HepG2 (cell line): ENCODE data around the gene IL17RC. TPM values are rescaled to one million over a fixed set of nuclear protein-coding genes. Genes with fewer than 3 reads are reported as not detected.

Experiments used
- ATAC-seq: fragments of 200-7000 bp; cut with Tn5 transposase; 3 replicates; pipeline ENCODE4 v1.9.1; 2020; ENCODE audit warnings: mild to moderate bottlenecking, moderate library complexity
- BruUV-seq: library from RNA; stranded (reverse); fragments of 400-500 nt; replicated peaks from 2 replicates; lab custom pipeline; 2021; lab: Mats Ljungman, UMichigan
- CTCF ChIA-PET: fragments of 300-600 bp; formaldehyde crosslinking; extraction: SDS; loops from one replicate; lab custom pipeline; 2021; ENCODE audit warnings: low total read pairs, inconsistent platforms, low intra/inter-chr PET ratio; lab: Yijun Ruan, JAX
- POLR2A ChIA-PET: fragments of 350-600 bp; sonication (Branson Sonifier 250); formaldehyde crosslinking; loops from one replicate; lab custom pipeline; 2020; ENCODE audit warnings: antibody characterized with exemption, inconsistent platforms; lab: Yijun Ruan, JAX
- DNase-seq: peaks from one replicate; pipeline ENCODE4 v3.0.0-alpha.2; 2015; ENCODE audit warnings: low spot score
- FAIRE-seq: peaks from 3 replicates; lab custom pipeline; 2011; peaks lifted over from hg19 to GRCh38; lab: Jason Lieb, UNC
- H2AFZ ChIP-seq: one replicate; pipeline ENCODE4 v1.6.1; 2011; ENCODE audit warnings: low read length, inconsistent platforms
- H3K27ac ChIP-seq: fragments of 300-600 bp; 3 replicates; pipeline ENCODE4 v1.8.0; 2011; ENCODE audit warnings: mixed run types, mild to moderate bottlenecking, mixed read lengths, low read length, inconsistent platforms; ENCODE audit not compliant: insufficient read depth; ENCODE audit errors: extremely low read length
- H3K27me3 ChIP-seq, 2 experiments: fragments of 200-600 bp in 1 of 2; 2 replicates in 1 of 2; 3 replicates in 1 of 2; pipeline versions ENCODE4 v1.6.0 to v1.8.0; 2011; ENCODE audit warnings: low read length in 2 of 2, mild to moderate bottlenecking in 2 of 2, moderate library complexity in 2 of 2, inconsistent platforms in 1 of 2; ENCODE audit not compliant: insufficient read depth in 2 of 2, control insufficient read depth in 1 of 2
- H3K36me3 ChIP-seq, 2 experiments: fragments of 200-600 bp in 1 of 2; replicated peaks in 1 of 2; 2 replicates in 1 of 2; 3 replicates in 1 of 2; pipeline versions ENCODE4 v1.5.1 to v1.8.0; 2011; ENCODE audit warnings: low read length in 2 of 2, inconsistent platforms in 1 of 2; ENCODE audit not compliant: insufficient read depth in 2 of 2, control insufficient read depth in 1 of 2
- H3K4me1 ChIP-seq: 2 replicates; pipeline ENCODE4 v1.5.1; 2012; ENCODE audit warnings: low read length, inconsistent platforms; ENCODE audit not compliant: insufficient read depth
- H3K4me2 ChIP-seq: 2 replicates; pipeline ENCODE4 v1.6.0; 2011; ENCODE audit warnings: low read depth, low read length, inconsistent platforms
- H3K4me3 ChIP-seq, 3 experiments: fragments of 200-600 bp in 1 of 3; sonication (generic), shearing (Covaris generic) in 1 of 3; replicated peaks in 1 of 3; 2 replicates each; pipeline ENCODE4 v1.5.1; 2011 to 2016; ENCODE audit warnings: low read length in 3 of 3, inconsistent platforms in 2 of 3, low read depth in 2 of 3, mild to moderate bottlenecking in 2 of 3, control low read depth in 1 of 3, mixed read lengths in 1 of 3; ENCODE audit not compliant: insufficient read depth in 1 of 3
- H3K79me2 ChIP-seq: one replicate; pipeline ENCODE4 v1.6.1; 2011; ENCODE audit warnings: low read length, inconsistent platforms; ENCODE audit not compliant: insufficient read depth
- H3K9ac ChIP-seq: 2 replicates; pipeline ENCODE4 v1.6.0; 2011; ENCODE audit warnings: mild to moderate bottlenecking, low read depth, low read length, inconsistent platforms; ENCODE audit not compliant: insufficient read depth
- H3K9me3 ChIP-seq: 2 replicates; pipeline ENCODE4 v1.5.1; 2012; ENCODE audit warnings: mild to moderate bottlenecking, low read length
- H4K20me1 ChIP-seq: 2 replicates; pipeline ENCODE4 v1.6.0; 2011; ENCODE audit warnings: inconsistent platforms, mild to moderate bottlenecking, low read length, moderate library complexity; ENCODE audit not compliant: insufficient read depth
- ATF1 ChIP-seq: IDR thresholded peaks from 2 replicates; pipeline ENCODE4 v1.6.1; 2016; ENCODE audit warnings: mild to moderate bottlenecking, control low read depth
- CBX1 ChIP-seq: IDR thresholded peaks from one replicate; pipeline ENCODE4 v1.6.1; 2016; ENCODE audit warnings: antibody characterized with exemption, low read depth
- ELF1 ChIP-seq: sonication (generic); formaldehyde crosslinking; IDR thresholded peaks from 2 replicates; pipeline ENCODE4 v1.4.0; 2020; ENCODE audit warnings: missing genetic modification reagents
- HNF4A ChIP-seq: sonication (generic); formaldehyde crosslinking; IDR thresholded peaks from 2 replicates; pipeline ENCODE4 v1.4.0; 2020; ENCODE audit warnings: missing genetic modification reagents
- KDM5A ChIP-seq: fragments of 200-600 bp; sonication (generic); IDR thresholded peaks from 2 replicates; pipeline ENCODE4 v1.7.0; 2018; ENCODE audit warnings: antibody characterized with exemption, mild to moderate bottlenecking, low read length, borderline replicate concordance
- KMT2B ChIP-seq: IDR thresholded peaks from 2 replicates; pipeline ENCODE4 v1.6.1; 2016; ENCODE audit warnings: missing genetic modification reagents, missing compliant biosample characterization
- PREB ChIP-seq: sonication (generic); formaldehyde crosslinking; IDR thresholded peaks from 2 replicates; pipeline ENCODE4 v1.4.0; 2020; ENCODE audit warnings: missing genetic modification reagents
- RFXANK ChIP-seq: IDR thresholded peaks from 2 replicates; pipeline ENCODE4 v1.6.1; 2016
- STAT5B ChIP-seq: sonication (generic); formaldehyde crosslinking; IDR thresholded peaks from 2 replicates; pipeline ENCODE4 v1.4.0; 2020; ENCODE audit warnings: missing genetic modification reagents
- TBP ChIP-seq: sonication (generic); formaldehyde crosslinking; IDR thresholded peaks from 2 replicates; pipeline ENCODE4 v1.5.0; 2020; ENCODE audit warnings: missing genetic modification reagents
- TEAD2 ChIP-seq: sonication (generic); formaldehyde crosslinking; IDR thresholded peaks from 2 replicates; pipeline ENCODE4 v1.9.0; 2021; ENCODE audit warnings: missing genetic modification reagents
- YY1 ChIP-seq: IDR thresholded peaks from 2 replicates; pipeline ENCODE4 v1.6.1; 2011; ENCODE audit warnings: low read length, low read depth, moderate library complexity, mild to moderate bottlenecking; ENCODE audit not compliant: insufficient read depth, insufficient replicate concordance
- ZFP90 ChIP-seq: sonication (generic); formaldehyde crosslinking; IDR thresholded peaks from 2 replicates; pipeline ENCODE4 v1.8.0; 2022; ENCODE audit warnings: missing genetic modification reagents, mild to moderate bottlenecking, inconsistent platforms, borderline replicate concordance
- ZNF20 ChIP-seq: sonication (generic); formaldehyde crosslinking; IDR thresholded peaks from 2 replicates; pipeline ENCODE4 v1.4.0; 2020; ENCODE audit warnings: mild to moderate bottlenecking, moderate library complexity, missing genetic modification reagents
- ZNF674 ChIP-seq: sonication (generic); formaldehyde crosslinking; IDR thresholded peaks from 2 replicates; pipeline ENCODE4 v1.5.0; 2020; ENCODE audit warnings: low read depth, mild to moderate bottlenecking, missing genetic modification reagents
- ZNF709 ChIP-seq: sonication (generic); formaldehyde crosslinking; IDR thresholded peaks from 2 replicates; pipeline ENCODE4 v1.5.0; 2020; ENCODE audit warnings: mild to moderate bottlenecking, missing genetic modification reagents
- ZNF788 ChIP-seq: sonication (generic); formaldehyde crosslinking; IDR thresholded peaks from 2 replicates; pipeline ENCODE4 v1.5.0; 2020; ENCODE audit warnings: mild to moderate bottlenecking, missing genetic modification reagents, borderline replicate concordance
- WGBS: methylation state at CpG from one replicate; pipeline ENCODE4 v1.1.6; 2017; ENCODE audit warnings: low lambda C conversion rate; 5-methylcytosine and 5-hydroxymethylcytosine counted together
- in situ Hi-C: cut with HindIII; loops from 2 replicates; pipeline ENCODE4 v1.10.0; 2017; ENCODE audit warnings: low pct_unique_long_range_greater_than_20kb; ENCODE audit not compliant: extremely low pct_ligation_motif_present
- intact Hi-C: fragments of 100-400 bp; cut with micrococcal nuclease; formaldehyde crosslinking; loops from one replicate; pipeline ENCODE4 v1.10.0; 2022; ENCODE audit not compliant: unreplicated experiment
- polyA plus RNA-seq, 8 experiments: library from polyadenylated mRNA; depleted of rRNA in 3 of 8; stranded (reverse) in 7 of 8; unstranded in 1 of 8; fragments of >200 nt; fragmentation: Illumina TruSeq in 4 of 8; extraction: Trizol in 4 of 8; gene quantifications; 2 replicates each; pipeline versions ENCODE4 v1.2.1 to v1.2.3, GENCODE V29; 2011 to 2016; ENCODE audit warnings: low read depth in 4 of 8, missing spikeins in 1 of 8, mixed read lengths in 1 of 8; ENCODE audit not compliant: insufficient read depth in 1 of 8
- total RNA-seq, 5 experiments: library from RNA; depleted of rRNA; stranded (reverse); fragments of >200 nt; fragmentation: Illumina TruSeq; extraction: Trizol; gene quantifications; 2 replicates each; pipeline ENCODE4 v1.2.3, GENCODE V29; 2016; ENCODE audit warnings: low read depth in 1 of 5
- TF ChIP-seq, protein P1 (sequence below): sonication (generic); formaldehyde crosslinking; IDR thresholded peaks from 2 replicates; pipeline ENCODE4 v1.5.0; 2020; ENCODE audit warnings: missing genetic modification reagents
- TF ChIP-seq, protein P2 (sequence below): sonication (generic); formaldehyde crosslinking; IDR thresholded peaks from 2 replicates; pipeline ENCODE4 v1.5.0; 2020; ENCODE audit warnings: missing genetic modification reagents
- TF ChIP-seq, protein P3 (sequence below): sonication (generic); formaldehyde crosslinking; IDR thresholded peaks from 2 replicates; pipeline ENCODE4 v1.5.1; 2020; ENCODE audit warnings: missing genetic modification reagents, mild to moderate bottlenecking, borderline replicate concordance
- TF ChIP-seq, protein P4 (sequence below): sonication (generic); formaldehyde crosslinking; IDR thresholded peaks from 2 replicates; pipeline ENCODE4 v1.4.0; 2020; ENCODE audit warnings: missing genetic modification reagents, borderline replicate concordance

IL17RC gene
- total and polyA plus RNA-seq, 2 of the 13 experiments (the other 11 are each of a cell fraction or from before 2014, with no cell fraction given) = 20.7 to 24.0 TPM

- 0% methylated on average over 12 of the region's 12 CpGs for WGBS
- FAIRE-seq (no peak), DNase-seq (no peak), ATAC-seq (no peak)
- Histone ChIP-seq H3K4me3 (peak overlapping the region; percentile 85 to 99 (median 98)), H3K9me3 (no peaks in the 10 kb centered on the region), H3K9ac (peak overlapping the region; percentile 98), H3K4me1 (peaks cover 57% of the 10 kb centered on the region), H3K27ac (peak overlapping the region; percentile 92), H4K20me1 (no peaks in the 10 kb centered on the region), H3K36me3 (peaks cover 3 to 9% of the 10 kb centered on the region in 2 experiments; a peak in 4 of 5 replicates), H3K4me2 (peak overlapping the region; percentile 68), H2AFZ (no peak overlapping the region), H3K27me3 (no peaks in the 10 kb centered on the region; a peak in 1 of 5 replicates), H3K79me2 (peaks cover 26% of the 10 kb centered on the region)
- intact Hi-C loops = no loop called here
- POLR2A ChIA-PET = interaction anchor here (0.8 to 3.8 kb wide), 11 partner anchors 11 to 98 kb away, joined by 3 to 36 read pairs (median 6); partner anchors contain the start of genes ARPC4, CIDEC, CRELD1 and IL17RC
- in situ Hi-C loops = no loop called here
- no TSS peak for BruUV-seq
- CTCF ChIA-PET = no interaction called here
- TF ChIP-seq, protein P1, sequence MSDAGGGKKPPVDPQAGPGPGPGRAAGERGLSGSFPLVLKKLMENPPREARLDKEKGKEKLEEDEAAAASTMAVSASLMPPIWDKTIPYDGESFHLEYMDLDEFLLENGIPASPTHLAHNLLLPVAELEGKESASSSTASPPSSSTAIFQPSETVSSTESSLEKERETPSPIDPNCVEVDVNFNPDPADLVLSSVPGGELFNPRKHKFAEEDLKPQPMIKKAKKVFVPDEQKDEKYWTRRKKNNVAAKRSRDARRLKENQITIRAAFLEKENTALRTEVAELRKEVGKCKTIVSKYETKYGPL (CRISPR knock-in tag) = no peak
- no peak for TF ChIP-seq ATF1 (CRISPR knock-in tag)
- TF ChIP-seq PREB (CRISPR knock-in tag) = no peak
- TF ChIP-seq, protein P2, sequence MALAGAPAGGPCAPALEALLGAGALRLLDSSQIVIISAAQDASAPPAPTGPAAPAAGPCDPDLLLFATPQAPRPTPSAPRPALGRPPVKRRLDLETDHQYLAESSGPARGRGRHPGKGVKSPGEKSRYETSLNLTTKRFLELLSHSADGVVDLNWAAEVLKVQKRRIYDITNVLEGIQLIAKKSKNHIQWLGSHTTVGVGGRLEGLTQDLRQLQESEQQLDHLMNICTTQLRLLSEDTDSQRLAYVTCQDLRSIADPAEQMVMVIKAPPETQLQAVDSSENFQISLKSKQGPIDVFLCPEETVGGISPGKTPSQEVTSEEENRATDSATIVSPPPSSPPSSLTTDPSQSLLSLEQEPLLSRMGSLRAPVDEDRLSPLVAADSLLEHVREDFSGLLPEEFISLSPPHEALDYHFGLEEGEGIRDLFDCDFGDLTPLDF (CRISPR knock-in tag) = no peak; the same call in 1 of the 2 replicates
- no peak for TF ChIP-seq RFXANK (CRISPR knock-in tag)
- peak; percentile 12; the same call in 1 of the 2 replicates for TF ChIP-seq ZFP90 (CRISPR knock-in tag)
- peak; percentile 15; the same call in 1 of the 2 replicates for TF ChIP-seq KDM5A
- TF ChIP-seq, protein P3, sequence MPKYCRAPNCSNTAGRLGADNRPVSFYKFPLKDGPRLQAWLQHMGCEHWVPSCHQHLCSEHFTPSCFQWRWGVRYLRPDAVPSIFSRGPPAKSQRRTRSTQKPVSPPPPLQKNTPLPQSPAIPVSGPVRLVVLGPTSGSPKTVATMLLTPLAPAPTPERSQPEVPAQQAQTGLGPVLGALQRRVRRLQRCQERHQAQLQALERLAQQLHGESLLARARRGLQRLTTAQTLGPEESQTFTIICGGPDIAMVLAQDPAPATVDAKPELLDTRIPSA (CRISPR knock-in tag) = no peak
- no peak for TF ChIP-seq KMT2B (CRISPR knock-in tag)
- TF ChIP-seq ELF1 = no peak
- TF ChIP-seq TBP (CRISPR knock-in tag) = no peak
- TF ChIP-seq CBX1 = no peak
- 0 out of 2 replicates have a peak, but pooled peaks have one; percentile 2 for TF ChIP-seq ZNF709 (CRISPR knock-in tag)
- TF ChIP-seq TEAD2 (CRISPR knock-in tag) = no peak
- TF ChIP-seq, protein P4, sequence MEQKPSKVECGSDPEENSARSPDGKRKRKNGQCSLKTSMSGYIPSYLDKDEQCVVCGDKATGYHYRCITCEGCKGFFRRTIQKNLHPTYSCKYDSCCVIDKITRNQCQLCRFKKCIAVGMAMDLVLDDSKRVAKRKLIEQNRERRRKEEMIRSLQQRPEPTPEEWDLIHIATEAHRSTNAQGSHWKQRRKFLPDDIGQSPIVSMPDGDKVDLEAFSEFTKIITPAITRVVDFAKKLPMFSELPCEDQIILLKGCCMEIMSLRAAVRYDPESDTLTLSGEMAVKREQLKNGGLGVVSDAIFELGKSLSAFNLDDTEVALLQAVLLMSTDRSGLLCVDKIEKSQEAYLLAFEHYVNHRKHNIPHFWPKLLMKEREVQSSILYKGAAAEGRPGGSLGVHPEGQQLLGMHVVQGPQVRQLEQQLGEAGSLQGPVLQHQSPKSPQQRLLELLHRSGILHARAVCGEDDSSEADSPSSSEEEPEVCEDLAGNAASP (CRISPR knock-in tag) = no peak
- TF ChIP-seq ZNF674 (CRISPR knock-in tag) = no peak
- 0 out of 2 replicates have a peak, but pooled peaks have one; percentile 4 for TF ChIP-seq ZNF20 (CRISPR knock-in tag)
- no peak for TF ChIP-seq HNF4A (CRISPR knock-in tag)
- TF ChIP-seq YY1 = no peak
- no peak for TF ChIP-seq ZNF788 (CRISPR knock-in tag)
- no peak for TF ChIP-seq STAT5B (CRISPR knock-in tag)
These were observed 25.8 kb upstream of the IL17RC start for GRCh38 chr3:9891072-9891622.
